ENCODE data around the gene MTURN.

Gene MTURN

GRCh38 chr7:30202671-30203070, 67.9 kb downstream of the MTURN start:
- ATAC-seq (ENCODE audit: low read depth) = no peak
- no peak for TF ChIP-seq CTCF (IDR thresholded peaks at IDR 0.05; ENCODE audit: poor library complexity, severe bottlenecking)

GRCh38 chr7:30206491-30206890, 71.7 kb downstream of the MTURN start:
- no peak for TF ChIP-seq CTCF (IDR thresholded peaks at IDR 0.05; ENCODE audit: poor library complexity, severe bottlenecking)
- H3K36me3 ChIP-seq (ENCODE audit: low read depth) = no peaks in the 10 kb centered on the region
- peaks cover 8% of the 10 kb centered on the region for H3K4me1 ChIP-seq (ENCODE audit: insufficient read depth, poor library complexity, severe bottlenecking)
- ATAC-seq (ENCODE audit: low read depth) (peak; percentile 98), DNase-seq (ENCODE audit: low spot score) (no peak)
- no peak overlapping the region for H3K27ac ChIP-seq (ENCODE audit: poor library complexity, severe bottlenecking)
- no peak overlapping the region for H3K4me3 ChIP-seq (ENCODE audit: severe bottlenecking)
- no peaks in the 10 kb centered on the region for H3K9me3 ChIP-seq (ENCODE audit: severe bottlenecking)
- no peaks in the 10 kb centered on the region for H3K27me3 ChIP-seq (ENCODE audit: insufficient read depth, poor library complexity, severe bottlenecking)

More at GRCh38 chr7:30202671-30203070, 67.9 kb downstream of the MTURN start:
- Histone ChIP-seq H3K36me3 (ENCODE audit: low read depth) (no peaks in the 10 kb centered on the region), H3K27ac (ENCODE audit: poor library complexity, severe bottlenecking) (no peak overlapping the region), H3K4me1 (ENCODE audit: insufficient read depth, poor library complexity, severe bottlenecking) (peaks cover 8% of the 10 kb centered on the region), H3K27me3 (ENCODE audit: insufficient read depth, poor library complexity, severe bottlenecking) (no peaks in the 10 kb centered on the region), H3K9me3 (ENCODE audit: severe bottlenecking) (no peaks in the 10 kb centered on the region), H3K4me3 (ENCODE audit: severe bottlenecking) (no peak overlapping the region)
- no peak for DNase-seq (ENCODE audit: low spot score)

GRCh38 chr7:30206942-30207341, 72.2 kb downstream of the MTURN start:
- no peak overlapping the region for H3K27ac ChIP-seq (ENCODE audit: poor library complexity, severe bottlenecking)

GRCh38 chr7:30207376-30207775, 72.6 kb downstream of the MTURN start:
- no peaks in the 10 kb centered on the region for H3K36me3 ChIP-seq (ENCODE audit: low read depth)
- ATAC-seq (ENCODE audit: low read depth) = no peak
- H3K4me3 ChIP-seq (ENCODE audit: severe bottlenecking) = no peak overlapping the region
- no peaks in the 10 kb centered on the region for H3K27me3 ChIP-seq (ENCODE audit: insufficient read depth, poor library complexity, severe bottlenecking)
- no peaks in the 10 kb centered on the region for H3K9me3 ChIP-seq (ENCODE audit: severe bottlenecking)
- no peak for DNase-seq (ENCODE audit: low spot score)
- TF ChIP-seq CTCF (IDR thresholded peaks at IDR 0.05; ENCODE audit: poor library complexity, severe bottlenecking) = no peak
- no peak overlapping the region for H3K27ac ChIP-seq (ENCODE audit: poor library complexity, severe bottlenecking)
- peaks cover 8% of the 10 kb centered on the region for H3K4me1 ChIP-seq (ENCODE audit: insufficient read depth, poor library complexity, severe bottlenecking)

More at GRCh38 chr7:30206942-30207341, 72.2 kb downstream of the MTURN start:
- Histone ChIP-seq H3K27me3 (ENCODE audit: insufficient read depth, poor library complexity, severe bottlenecking) (no peaks in the 10 kb centered on the region), H3K36me3 (ENCODE audit: low read depth) (no peaks in the 10 kb centered on the region), H3K4me3 (ENCODE audit: severe bottlenecking) (no peak overlapping the region), H3K9me3 (ENCODE audit: severe bottlenecking) (no peaks in the 10 kb centered on the region), H3K4me1 (ENCODE audit: insufficient read depth, poor library complexity, severe bottlenecking) (peaks cover 8% of the 10 kb centered on the region)
- ATAC-seq (ENCODE audit: low read depth) (no peak), DNase-seq (ENCODE audit: low spot score) (no peak)
- no peak for TF ChIP-seq CTCF (IDR thresholded peaks at IDR 0.05; ENCODE audit: poor library complexity, severe bottlenecking)

GRCh38 chr7:30209951-30210350, 75.2 kb downstream of the MTURN start:
- H3K4me1 ChIP-seq (ENCODE audit: insufficient read depth, poor library complexity, severe bottlenecking) = peaks cover 8% of the 10 kb centered on the region
- no peak overlapping the region for H3K27ac ChIP-seq (ENCODE audit: poor library complexity, severe bottlenecking)
- ATAC-seq (ENCODE audit: low read depth) = no peak
- no peaks in the 10 kb centered on the region for H3K27me3 ChIP-seq (ENCODE audit: insufficient read depth, poor library complexity, severe bottlenecking)
- no peaks in the 10 kb centered on the region for H3K9me3 ChIP-seq (ENCODE audit: severe bottlenecking)
- no peak for DNase-seq (ENCODE audit: low spot score)
- no peak overlapping the region for H3K4me3 ChIP-seq (ENCODE audit: severe bottlenecking)
- no peak for TF ChIP-seq CTCF (IDR thresholded peaks at IDR 0.05; ENCODE audit: poor library complexity, severe bottlenecking)
- no peaks in the 10 kb centered on the region for H3K36me3 ChIP-seq (ENCODE audit: low read depth)

Data from RWPE2 (cell line).